Endothelial cell of umbilical vein (primary cell): ENCODE results near the gene JAML.

Experiments
- EZH2 ChIP-seq: IDR thresholded peaks from 2 replicates; pipeline ENCODE4 v1.6.1; 2012; ENCODE audit warnings: borderline replicate concordance, low read depth, mild to moderate bottlenecking, moderate library complexity, low read length, inconsistent platforms; ENCODE audit not compliant: severe bottlenecking
- JUN ChIP-seq: IDR thresholded peaks from 2 replicates; pipeline ENCODE4 v1.6.1; 2011; ENCODE audit warnings: borderline replicate concordance, low read depth; ENCODE audit not compliant: insufficient read length, insufficient read depth
- POLR2A ChIP-seq: IDR thresholded peaks from 2 replicates; pipeline ENCODE4 v1.6.1; 2012; ENCODE audit warnings: low read depth, mild to moderate bottlenecking, control low read depth, low read length
- POLR2AphosphoS5 ChIP-seq: IDR thresholded peaks from 2 replicates; pipeline ENCODE4 v1.6.1; 2012; ENCODE audit warnings: low read depth, mild to moderate bottlenecking, control low read depth, low read length, moderate library complexity; ENCODE audit not compliant: insufficient read depth
- TF ChIP-seq, protein P1 (sequence below), 2 donors: IDR thresholded peaks; 1 replicate in 1 of 2; 2 replicates in 1 of 2; pipeline ENCODE4 v1.5.1; 2011; ENCODE audit warnings: low read length in 2 of 2, mild to moderate bottlenecking in 2 of 2, moderate library complexity in 2 of 2, control low read depth in 1 of 2, inconsistent platforms in 1 of 2, low read depth in 1 of 2; ENCODE audit not compliant: insufficient read depth in 1 of 2; ENCODE audit errors: extremely low read depth in 1 of 2

GRCh38 chr11:118144301-118145268, 80.2 kb downstream of the JAML start:
- no peak for TF ChIP-seq JUN
- no peak for TF ChIP-seq POLR2A
- TF ChIP-seq, protein P1, sequence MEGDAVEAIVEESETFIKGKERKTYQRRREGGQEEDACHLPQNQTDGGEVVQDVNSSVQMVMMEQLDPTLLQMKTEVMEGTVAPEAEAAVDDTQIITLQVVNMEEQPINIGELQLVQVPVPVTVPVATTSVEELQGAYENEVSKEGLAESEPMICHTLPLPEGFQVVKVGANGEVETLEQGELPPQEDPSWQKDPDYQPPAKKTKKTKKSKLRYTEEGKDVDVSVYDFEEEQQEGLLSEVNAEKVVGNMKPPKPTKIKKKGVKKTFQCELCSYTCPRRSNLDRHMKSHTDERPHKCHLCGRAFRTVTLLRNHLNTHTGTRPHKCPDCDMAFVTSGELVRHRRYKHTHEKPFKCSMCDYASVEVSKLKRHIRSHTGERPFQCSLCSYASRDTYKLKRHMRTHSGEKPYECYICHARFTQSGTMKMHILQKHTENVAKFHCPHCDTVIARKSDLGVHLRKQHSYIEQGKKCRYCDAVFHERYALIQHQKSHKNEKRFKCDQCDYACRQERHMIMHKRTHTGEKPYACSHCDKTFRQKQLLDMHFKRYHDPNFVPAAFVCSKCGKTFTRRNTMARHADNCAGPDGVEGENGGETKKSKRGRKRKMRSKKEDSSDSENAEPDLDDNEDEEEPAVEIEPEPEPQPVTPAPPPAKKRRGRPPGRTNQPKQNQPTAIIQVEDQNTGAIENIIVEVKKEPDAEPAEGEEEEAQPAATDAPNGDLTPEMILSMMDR (IDR thresholded peaks at IDR 0.05; ENCODE audit: extremely low read depth in 1 of 2, insufficient read depth in 1 of 2, low read depth in 1 of 2, low read length in 2 of 2), result no peak
- TF ChIP-seq POLR2AphosphoS5, result no peak
- TF ChIP-seq EZH2, result no peak
